GM19468 (cell line): ENCODE results near the gene NF1.

Experiments used
- ATAC-seq: cut with Tn5 transposase; IDR thresholded peaks from one replicate; pipeline ENCODE4 v1.9.1; 2021; ENCODE audit warnings: mild to moderate bottlenecking, moderate library complexity, moderate number of reproducible peaks; ENCODE audit not compliant: unreplicated experiment; ENCODE audit errors: extremely low read depth

Gene NF1

DNA sequence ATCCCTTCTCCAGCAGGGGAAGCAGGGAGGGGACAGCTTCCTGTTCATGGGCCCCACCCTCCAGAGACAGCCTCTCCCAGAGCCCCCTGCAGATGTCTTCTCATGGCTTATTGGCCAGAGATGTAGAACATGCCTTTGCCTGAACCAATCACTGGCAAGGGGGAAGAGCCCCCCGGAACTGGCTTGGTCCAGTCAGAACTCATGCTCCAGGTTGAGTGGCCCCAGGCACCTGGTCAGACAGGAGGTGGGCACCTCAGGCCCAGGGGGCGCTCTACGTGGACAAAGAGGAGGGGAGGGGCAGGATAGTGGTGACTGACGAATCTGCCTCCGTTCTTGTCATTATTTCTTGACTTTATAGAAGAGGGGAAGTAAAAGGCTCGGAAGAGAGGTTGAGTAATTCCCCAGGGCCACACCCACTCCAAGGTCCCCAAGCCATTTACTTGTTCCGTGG is 320.3 kb downstream of the NF1 start:
- ATAC-seq: no peak

- ATAC-seq: no peak
Measured at GRCh38 chr17:31415640-31416502, 321.1 kb downstream of the NF1 start.

GRCh38 chr17:31416503-31416923 is 321.7 kb downstream of the NF1 start:
- ATAC-seq: no peak

GRCh38 chr17:31417051-31417792 is 322.4 kb downstream of the NF1 start:
- ATAC-seq: no peak

GRCh38 chr17:31418773-31419350 is 324.1 kb downstream of the NF1 start:
- no peak for ATAC-seq

- no peak for ATAC-seq
Measured at GRCh38 chr17:31422443-31422842, 327.7 kb downstream of the NF1 start.

GRCh38 chr17:31424944-31425281 is 330.1 kb downstream of the NF1 start:
- ATAC-seq: no peak

GRCh38 chr17:31425282-31426040 is 330.7 kb downstream of the NF1 start:
- ATAC-seq: no peak
